Trophoblast cell (in vitro differentiated cells and primary cell): ENCODE measurements around the gene CEMIP.

Source experiments
- DNase-seq, 2 donors: peaks; one replicate each; pipeline ENCODE4 v3.0.0-alpha.2; 2016
- H2AFZ ChIP-seq: 2 replicates; pipeline ENCODE4 v1.6.1; 2013; ENCODE audit warnings: low read length, moderate library complexity, mild to moderate bottlenecking; ENCODE audit not compliant: insufficient read depth, poor library complexity
- H2AK5ac ChIP-seq: 2 replicates; pipeline ENCODE4 v1.6.1; 2013; ENCODE audit warnings: mild to moderate bottlenecking, low read length
- H2BK120ac ChIP-seq: 2 replicates; pipeline ENCODE4 v1.6.1; 2013; ENCODE audit warnings: low read length, mild to moderate bottlenecking, moderate library complexity; ENCODE audit not compliant: insufficient read depth, poor library complexity
- H2BK12ac ChIP-seq: 2 replicates; pipeline ENCODE4 v1.6.1; 2013; ENCODE audit warnings: mild to moderate bottlenecking, low read length, moderate library complexity
- H2BK5ac ChIP-seq: 2 replicates; pipeline ENCODE4 v1.6.1; 2013; ENCODE audit warnings: low read length, low read depth, moderate library complexity, mild to moderate bottlenecking; ENCODE audit not compliant: poor library complexity
- H3K14ac ChIP-seq: 2 replicates; pipeline ENCODE4 v1.6.1; 2013; ENCODE audit warnings: mild to moderate bottlenecking, low read length
- H3K18ac ChIP-seq: 2 replicates; pipeline ENCODE4 v1.6.1; 2013; ENCODE audit warnings: mild to moderate bottlenecking, low read length
- H3K23ac ChIP-seq: 2 replicates; pipeline ENCODE4 v1.6.1; 2013; ENCODE audit warnings: low read length
- H3K27ac ChIP-seq: 2 replicates; pipeline ENCODE4 v1.5.1; 2013; ENCODE audit warnings: low read depth, mild to moderate bottlenecking, inconsistent platforms, low read length, moderate library complexity
- H3K27me3 ChIP-seq: 2 replicates; pipeline ENCODE4 v1.6.1; 2013; ENCODE audit warnings: inconsistent platforms, mild to moderate bottlenecking, low read length, moderate library complexity; ENCODE audit not compliant: insufficient read depth
- H3K36me3 ChIP-seq, 2 experiments: 1 replicate in 1 of 2; 2 replicates in 1 of 2; pipeline ENCODE4 v1.6.1; 2013; ENCODE audit warnings: low read length in 2 of 2, mild to moderate bottlenecking in 2 of 2, moderate library complexity in 1 of 2; ENCODE audit not compliant: insufficient read depth in 2 of 2, control insufficient read depth in 1 of 2
- H3K4ac ChIP-seq: 2 replicates; pipeline ENCODE4 v1.6.1; 2013; ENCODE audit warnings: low read depth, mild to moderate bottlenecking, low read length, moderate library complexity
- H3K4me1 ChIP-seq, 2 experiments: 1 replicate in 1 of 2; 2 replicates in 1 of 2; pipeline ENCODE4 v1.6.1; 2013; ENCODE audit warnings: low read length in 2 of 2, mild to moderate bottlenecking in 2 of 2, moderate library complexity in 1 of 2; ENCODE audit not compliant: insufficient read depth in 2 of 2, control insufficient read depth in 1 of 2
- H3K4me2 ChIP-seq: 2 replicates; pipeline ENCODE4 v1.6.1; 2013; ENCODE audit warnings: inconsistent platforms, mild to moderate bottlenecking, low read length, moderate library complexity
- H3K4me3 ChIP-seq: 2 replicates; pipeline ENCODE4 v1.5.1; 2013; ENCODE audit warnings: mild to moderate bottlenecking, low read depth, low read length, inconsistent platforms
- H3K79me1 ChIP-seq: one replicate; pipeline ENCODE4 v1.6.1; 2013; ENCODE audit warnings: low read length
- H3K79me2 ChIP-seq: 2 replicates; pipeline ENCODE4 v1.6.1; 2013; ENCODE audit warnings: low read length, mild to moderate bottlenecking; ENCODE audit not compliant: control insufficient read depth, insufficient read depth, poor library complexity
- H3K9ac ChIP-seq: 2 replicates; pipeline ENCODE4 v1.6.1; 2013; ENCODE audit warnings: mild to moderate bottlenecking, low read length
- H3K9me3 ChIP-seq: 2 replicates; pipeline ENCODE4 v1.6.1; 2013; ENCODE audit warnings: low read depth, mild to moderate bottlenecking, control low read depth, inconsistent platforms, low read length; ENCODE audit not compliant: insufficient read depth
- H4K12ac ChIP-seq: 2 replicates; pipeline ENCODE4 v1.6.1; 2013; ENCODE audit warnings: low read depth, mild to moderate bottlenecking, low read length, moderate library complexity
- H4K8ac ChIP-seq: 2 replicates; pipeline ENCODE4 v1.6.1; 2013; ENCODE audit warnings: low read depth, mild to moderate bottlenecking, low read length, moderate library complexity
- H4K91ac ChIP-seq: one replicate; pipeline ENCODE4 v1.6.1; 2013; ENCODE audit warnings: low read depth, mild to moderate bottlenecking, low read length, moderate library complexity
- WGBS: extraction: QIAGEN DNeasy Blood & Tissue Kit; methylation state at CpG from one replicate; pipeline ENCODE4 v1.1.7; 2013; ENCODE audit warnings: missing lambda C conversion rate; ENCODE audit not compliant: insufficient read length, insufficient coverage; ENCODE audit errors: extremely low coverage; 5-methylcytosine and 5-hydroxymethylcytosine counted together

The CEMIP gene

DNA sequence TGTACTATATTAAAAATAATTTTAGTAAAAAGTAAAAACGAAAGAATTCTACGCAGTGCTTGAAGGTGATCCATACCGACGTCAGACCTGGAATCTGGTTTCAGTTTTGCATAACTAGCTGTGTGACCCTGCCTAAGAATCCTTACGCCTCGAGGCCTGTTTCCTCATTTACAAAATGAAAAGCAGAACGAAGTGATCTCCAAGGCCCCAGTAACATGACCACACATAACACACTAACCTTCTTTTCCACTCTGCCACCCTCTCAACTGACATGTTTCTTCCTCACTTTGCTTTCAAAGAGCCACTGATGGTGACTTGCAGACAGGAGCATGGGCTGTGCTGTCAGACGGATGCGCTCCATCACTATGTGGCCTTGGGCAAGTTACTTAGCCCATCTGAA lies 205.7 kb downstream of the CEMIP start:
- H4K12ac ChIP-seq = no peak overlapping the region
- no CpG with 5 or more reads among the region's 9 CpGs for WGBS
- H2BK5ac ChIP-seq = no peak overlapping the region
- peaks cover 9% of the 10 kb centered on the region for H3K79me1 ChIP-seq
- no peak overlapping the region for H3K4ac ChIP-seq
- DNase-seq = peak; percentile 39 to 73
- no peak overlapping the region for H3K4me2 ChIP-seq
- peak overlapping the region; percentile 48 for H3K14ac ChIP-seq
- H3K4me3 ChIP-seq = no peak overlapping the region
- no peak overlapping the region for H2AFZ ChIP-seq
- peaks cover 8% of the 10 kb centered on the region for H3K79me2 ChIP-seq
- H2AK5ac ChIP-seq = no peak overlapping the region
- no peaks in the 10 kb centered on the region for H3K9me3 ChIP-seq
- no peak overlapping the region for H4K8ac ChIP-seq
- no peaks in the 10 kb centered on the region for H3K27me3 ChIP-seq
- H3K4me1 ChIP-seq = peaks cover 9 to 19% of the 10 kb centered on the region in 2 experiments
- H2BK120ac ChIP-seq = no peak overlapping the region
- peak overlapping the region; percentile 29 for H3K27ac ChIP-seq
- H2BK12ac ChIP-seq = no peak overlapping the region
- peaks cover 4 to 6% of the 10 kb centered on the region in 2 experiments for H3K36me3 ChIP-seq
- no peak overlapping the region for H3K9ac ChIP-seq
- no peak overlapping the region for H4K91ac ChIP-seq
- no peak overlapping the region for H3K23ac ChIP-seq
- H3K18ac ChIP-seq = no peak overlapping the region

DNA sequence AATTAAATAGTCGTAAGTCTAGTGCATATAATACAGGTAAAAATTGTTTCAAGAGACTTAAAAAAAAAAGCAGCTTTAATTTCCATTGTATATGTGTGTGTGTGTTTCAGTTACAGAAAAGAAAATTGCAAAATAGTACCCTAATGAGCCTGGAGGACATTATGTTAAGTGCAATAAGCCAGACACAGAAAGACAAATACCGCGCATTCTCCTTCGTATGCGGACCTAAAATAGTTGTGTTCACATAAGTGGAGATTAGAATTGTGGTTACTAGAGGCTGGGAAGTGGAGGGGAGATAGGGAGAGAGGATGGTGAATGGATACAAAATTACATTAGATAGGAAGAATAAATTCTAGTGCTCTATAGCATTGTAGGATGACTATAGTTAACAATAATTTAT lies 206.8 kb downstream of the CEMIP start:
- Histone ChIP-seq H3K27me3 (no peaks in the 10 kb centered on the region), H3K14ac (no peak overlapping the region), H2BK120ac (no peak overlapping the region), H2AK5ac (no peak overlapping the region), H3K79me1 (peaks cover 12% of the 10 kb centered on the region), H3K79me2 (peaks cover 8% of the 10 kb centered on the region), H3K4ac (no peak overlapping the region), H2BK5ac (no peak overlapping the region), H3K4me3 (no peak overlapping the region), H3K23ac (no peak overlapping the region), H2AFZ (no peak overlapping the region), H3K9me3 (no peaks in the 10 kb centered on the region), H3K4me1 (peaks cover 9 to 19% of the 10 kb centered on the region in 2 experiments), H3K9ac (no peak overlapping the region), H3K27ac (peak overlapping the region; percentile 62), H3K36me3 (peaks cover 2 to 5% of the 10 kb centered on the region in 2 experiments), H3K18ac (no peak overlapping the region), H2BK12ac (no peak overlapping the region), H4K91ac (no peak overlapping the region), H4K8ac (no peak overlapping the region), H4K12ac (no peak overlapping the region), H3K4me2 (no peak overlapping the region)
- DNase-seq = no peak
- no CpG with 5 or more reads among the region's 5 CpGs for WGBS

DNA sequence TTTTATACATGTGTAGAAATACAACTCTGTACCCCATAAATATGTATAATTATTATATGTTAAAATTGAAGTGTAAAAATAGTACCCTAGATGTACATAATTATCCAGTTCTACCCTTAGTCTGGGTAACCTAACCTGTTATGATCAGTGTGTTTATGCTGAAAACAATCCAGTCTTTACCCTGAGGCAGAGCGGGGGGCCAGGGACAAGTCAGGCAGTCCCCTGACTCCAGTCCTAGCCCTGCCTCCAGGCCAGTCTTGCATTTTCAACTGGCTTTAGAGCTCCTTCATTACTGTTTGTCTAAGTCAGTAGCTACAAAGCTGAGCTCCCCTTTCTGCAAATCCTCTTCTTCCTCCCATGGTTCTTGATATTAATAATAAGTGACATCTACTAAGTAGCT lies 207.3 kb downstream of the CEMIP start:
- no peak for DNase-seq
- Histone ChIP-seq H3K4ac (no peak overlapping the region), H2BK5ac (peak overlapping the region; percentile 33), H3K23ac (no peak overlapping the region), H3K4me1 (peaks cover 9 to 19% of the 10 kb centered on the region in 2 experiments), H3K9me3 (no peaks in the 10 kb centered on the region), H2AFZ (no peak overlapping the region), H2BK12ac (no peak overlapping the region), H2BK120ac (no peak overlapping the region), H2AK5ac (no peak overlapping the region), H4K12ac (no peak overlapping the region), H3K9ac (no peak overlapping the region), H3K79me2 (peaks cover 8% of the 10 kb centered on the region), H3K27ac (peak overlapping the region; percentile 42), H4K91ac (no peak overlapping the region), H3K4me2 (peak overlapping the region; percentile 18), H3K27me3 (no peaks in the 10 kb centered on the region), H4K8ac (no peak overlapping the region), H3K79me1 (peaks cover 12% of the 10 kb centered on the region), H3K18ac (no peak overlapping the region), H3K36me3 (peaks cover 2 to 3% of the 10 kb centered on the region in 2 experiments), H3K14ac (no peak overlapping the region), H3K4me3 (no peak overlapping the region)
- no CpG with 5 or more reads among the region's 1 CpG for WGBS

GRCh38 chr15:80988148-80988796 lies 209.1 kb downstream of the CEMIP start:
- WGBS = no CpG with 5 or more reads among the region's 8 CpGs
- Histone ChIP-seq H3K4me1 (peaks cover 9 to 19% of the 10 kb centered on the region in 2 experiments), H4K8ac (no peak overlapping the region), H3K36me3 (no peaks in the 10 kb centered on the region), H3K9me3 (no peaks in the 10 kb centered on the region), H3K27ac (peak overlapping the region; percentile 45), H3K4me2 (peak overlapping the region; percentile 67), H3K18ac (no peak overlapping the region), H2BK5ac (no peak overlapping the region), H3K79me1 (peaks cover 12% of the 10 kb centered on the region), H3K23ac (no peak overlapping the region), H2AFZ (no peak overlapping the region), H2BK12ac (no peak overlapping the region), H3K79me2 (peaks cover 8% of the 10 kb centered on the region), H4K91ac (no peak overlapping the region), H2AK5ac (no peak overlapping the region), H3K4me3 (no peak overlapping the region), H3K14ac (no peak overlapping the region), H4K12ac (no peak overlapping the region), H2BK120ac (no peak overlapping the region), H3K27me3 (no peaks in the 10 kb centered on the region), H3K4ac (peak overlapping the region; percentile 86), H3K9ac (no peak overlapping the region)
- DNase-seq = peak in 1 of 2 donors; percentile 23
